Adipocyte (in vitro differentiated cells): Measurements from ENCODE around the gene PURA.
"Not testable (repeated sequence)": the region's sequence is repeated elsewhere in the genome, so short reads cannot be mapped to it uniquely, and the experiment has no call there.

Source experiments
- DNase-seq: peaks from one replicate; pipeline ENCODE4 v3.0.0-alpha.2; 2015; ENCODE audit warnings: low read depth
- H3K27me3 ChIP-seq: replicated peaks from 2 replicates; pipeline ENCODE4 v1.7.0; 2013; ENCODE audit warnings: mild to moderate bottlenecking, low read length, moderate library complexity; ENCODE audit not compliant: control insufficient read depth, insufficient read depth
- H3K36me3 ChIP-seq: 2 replicates; pipeline ENCODE4 v1.7.0; 2013; ENCODE audit warnings: low read length, mild to moderate bottlenecking, moderate library complexity; ENCODE audit not compliant: control insufficient read depth, insufficient read depth, severe bottlenecking
- H3K4me1 ChIP-seq: 2 replicates; pipeline ENCODE4 v1.7.0; 2013; ENCODE audit warnings: mild to moderate bottlenecking, low read length, moderate library complexity; ENCODE audit not compliant: control insufficient read depth, insufficient read depth
- H3K4me3 ChIP-seq: 2 replicates; pipeline ENCODE4 v1.7.0; 2013; ENCODE audit warnings: mild to moderate bottlenecking, low read length, moderate library complexity
- H3K9ac ChIP-seq: 2 replicates; pipeline ENCODE4 v1.7.0; 2013; ENCODE audit warnings: mild to moderate bottlenecking, low read length, moderate library complexity
- H3K9me3 ChIP-seq: 2 replicates; pipeline ENCODE4 v1.7.0; 2013; ENCODE audit warnings: mild to moderate bottlenecking, low read length, moderate library complexity; ENCODE audit not compliant: control insufficient read depth

PURA gene

DNA sequence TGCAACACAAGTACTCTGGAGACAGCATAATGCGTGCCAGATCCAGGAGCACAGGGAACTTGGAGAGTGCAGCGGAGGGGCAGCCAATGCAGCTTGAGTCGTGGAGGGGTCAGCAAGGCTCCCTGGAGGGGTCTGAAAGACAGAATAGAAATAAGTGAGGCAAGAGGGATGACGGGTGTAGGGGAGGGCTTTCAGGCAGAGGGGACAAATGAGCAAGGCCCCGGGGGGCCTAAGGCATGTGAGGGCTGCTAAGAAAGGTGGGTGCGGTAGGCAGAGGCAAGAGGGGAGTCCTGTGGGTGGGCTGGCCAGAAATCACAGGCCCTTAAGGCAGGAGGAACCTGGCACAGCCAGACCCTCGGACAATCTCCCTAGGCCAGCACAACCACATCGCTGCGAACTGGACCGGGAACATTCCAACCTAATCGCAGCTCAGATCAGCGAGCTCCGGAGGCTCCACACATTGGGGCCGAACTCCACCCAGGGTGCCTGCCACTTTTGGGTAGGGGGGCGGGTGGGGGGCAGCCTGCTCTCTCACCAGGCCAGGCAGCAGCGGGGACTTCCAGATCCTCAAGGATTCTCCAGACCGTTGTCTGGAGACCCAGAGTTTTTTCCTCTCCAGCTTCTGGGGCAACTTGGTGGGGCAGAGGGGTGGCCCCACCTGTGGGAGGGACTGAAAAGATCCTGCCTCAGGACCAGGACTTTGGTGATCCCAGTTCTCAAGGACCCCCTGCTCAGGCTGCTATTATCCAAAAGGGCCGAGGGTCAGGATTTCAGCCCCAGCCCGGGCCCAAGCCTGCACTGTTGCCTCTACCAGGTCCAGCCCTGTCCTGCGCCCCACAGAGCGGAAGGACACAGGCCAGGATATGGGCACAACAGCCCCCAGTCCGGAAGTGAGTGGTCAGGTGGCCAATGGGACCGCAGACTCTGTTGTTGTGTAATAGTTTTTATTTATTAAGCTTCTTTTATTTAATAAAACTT, 38.4 kb downstream of the PURA start:
- Histone ChIP-seq H3K4me3 (no peak overlapping the region), H3K27me3 (no peaks in the 10 kb centered on the region), H3K9me3 (no peaks in the 10 kb centered on the region), H3K36me3 (no peaks in the 10 kb centered on the region), H3K9ac (no peak overlapping the region), H3K4me1 (peaks cover 4% of the 10 kb centered on the region)
- no peak for DNase-seq

DNA sequence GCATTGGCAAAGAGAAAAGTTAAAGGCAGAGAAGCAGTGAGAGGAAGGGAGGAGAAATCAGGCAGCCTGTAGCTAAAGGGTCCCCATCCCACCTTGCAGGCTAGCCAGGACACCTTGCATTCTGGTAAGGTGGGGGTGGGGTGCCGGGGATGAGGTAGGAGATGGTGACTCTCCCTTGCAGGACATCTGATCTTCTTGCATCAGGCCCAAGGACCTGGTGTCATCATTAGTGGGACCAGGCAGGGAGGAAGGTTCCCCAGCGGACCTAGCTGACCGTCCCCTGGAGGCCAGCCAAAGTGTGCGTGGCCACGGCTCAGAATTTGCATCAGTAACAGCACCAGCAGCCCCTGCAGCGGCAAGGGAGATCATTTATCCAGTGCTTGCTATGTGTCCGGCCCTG, 39.3 kb downstream of the PURA start:
- no peak overlapping the region for H3K4me3 ChIP-seq
- DNase-seq: no peak
- H3K9me3 ChIP-seq: no peaks in the 10 kb centered on the region
- H3K36me3 ChIP-seq: no peaks in the 10 kb centered on the region
- no peaks in the 10 kb centered on the region for H3K27me3 ChIP-seq
- H3K4me1 ChIP-seq: peaks cover 4% of the 10 kb centered on the region
- no peak overlapping the region for H3K9ac ChIP-seq

DNA sequence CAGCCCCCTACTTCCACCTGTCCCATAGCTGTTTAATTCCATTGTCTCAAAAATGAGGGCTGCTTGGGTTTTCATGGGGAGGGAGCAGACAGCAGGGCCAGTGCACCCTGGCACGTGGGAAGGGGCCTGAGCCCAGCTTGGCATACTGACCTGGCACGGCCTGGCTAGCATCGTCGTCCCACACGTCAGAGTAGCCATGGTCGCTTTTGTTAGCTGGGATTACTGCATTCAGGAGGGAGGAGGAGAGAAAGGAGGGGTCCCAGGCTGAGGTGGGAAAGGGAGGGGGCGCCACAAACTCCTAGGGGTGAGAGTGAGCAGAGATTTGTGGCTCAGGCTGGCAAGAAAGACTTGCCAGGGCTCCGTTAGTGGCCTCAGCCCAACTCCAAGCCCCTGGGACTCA, 40.0 kb downstream of the PURA start:
- no peaks in the 10 kb centered on the region for H3K9me3 ChIP-seq
- no peak overlapping the region for H3K4me3 ChIP-seq
- peaks cover 4% of the 10 kb centered on the region for H3K4me1 ChIP-seq
- H3K9ac ChIP-seq: no peak overlapping the region
- no peaks in the 10 kb centered on the region for H3K27me3 ChIP-seq
- no peaks in the 10 kb centered on the region for H3K36me3 ChIP-seq
- DNase-seq: no peak

DNA sequence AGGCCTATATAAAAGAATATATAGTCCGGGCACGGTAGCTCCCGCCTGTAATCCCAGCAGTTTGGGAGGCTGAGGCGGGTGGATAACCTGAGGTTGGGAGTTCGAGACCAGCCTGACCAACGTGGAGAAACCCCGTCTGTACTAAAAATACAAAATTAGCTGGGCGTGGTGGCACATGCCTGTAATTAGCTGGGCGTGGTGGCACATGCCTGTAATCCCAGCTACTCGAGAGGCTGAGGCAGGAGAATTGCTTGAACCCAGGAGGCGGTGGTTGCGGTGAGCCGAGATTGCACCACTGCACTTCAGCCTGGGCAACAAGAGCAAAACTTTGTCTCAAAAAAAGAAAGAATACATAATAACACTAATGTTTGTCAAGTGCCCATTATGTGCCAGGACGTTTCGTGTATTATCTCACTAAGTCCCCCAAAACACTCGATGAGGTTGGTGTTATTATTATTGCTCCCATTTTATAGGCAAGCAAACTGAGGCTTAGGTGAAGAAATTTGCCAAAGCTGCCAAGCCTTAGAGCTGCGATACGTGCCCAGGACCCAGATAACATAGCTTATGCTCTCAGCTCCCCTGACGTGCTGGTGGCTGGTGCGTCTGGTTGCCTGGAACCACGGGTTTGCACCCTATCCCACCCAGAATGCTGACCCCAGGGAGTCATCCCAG, 40.9 kb downstream of the PURA start:
- not testable (repeated sequence) for H3K9me3 ChIP-seq, H3K36me3 ChIP-seq, DNase-seq, H3K4me3 ChIP-seq, H3K4me1 ChIP-seq, H3K27me3 ChIP-seq, H3K9ac ChIP-seq

DNA sequence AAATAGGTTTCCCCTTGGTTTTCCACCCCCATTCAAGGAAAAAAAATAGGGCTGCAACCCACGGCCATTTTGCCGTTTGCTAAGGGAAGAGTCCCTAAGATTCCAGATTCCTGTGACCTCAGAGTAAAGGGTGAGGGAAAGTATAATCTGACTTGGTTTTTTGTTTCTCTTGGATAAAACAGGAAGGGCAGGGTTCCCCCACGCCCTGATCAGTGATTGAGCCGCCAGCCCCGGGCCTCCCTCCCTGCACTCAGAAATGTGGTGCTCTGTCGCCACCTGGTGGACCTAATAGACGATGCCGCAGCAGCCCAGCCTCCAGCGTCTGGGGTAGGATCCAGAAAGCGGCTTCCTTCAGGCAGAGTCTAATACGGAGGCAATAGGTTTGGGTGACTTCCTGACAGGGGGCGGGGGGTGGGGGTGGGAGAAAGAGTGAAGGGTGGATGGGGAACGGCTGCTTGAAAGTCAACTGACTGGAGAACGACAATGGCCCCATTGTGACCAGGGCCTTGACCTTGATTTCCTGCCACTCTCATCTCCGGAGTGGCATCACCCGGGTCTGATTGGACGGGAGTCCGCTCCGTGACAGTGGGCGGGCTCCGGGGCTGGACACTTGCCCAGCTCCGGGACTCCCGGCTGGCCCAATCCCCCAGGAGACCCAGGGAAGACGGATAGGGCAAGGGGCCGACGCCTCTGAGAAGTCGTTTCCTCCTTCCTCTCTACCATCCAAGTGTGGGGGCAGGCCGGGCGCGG, 43.3 kb downstream of the PURA start:
- Histone ChIP-seq H3K4me3 (peak overlapping the region; percentile 72), H3K36me3 (no peaks in the 10 kb centered on the region), H3K9ac (peak overlapping the region; percentile 77), H3K4me1 (peaks cover 4% of the 10 kb centered on the region), H3K27me3 (no peaks in the 10 kb centered on the region), H3K9me3 (no peaks in the 10 kb centered on the region)
- peak; percentile 95 for DNase-seq

DNA sequence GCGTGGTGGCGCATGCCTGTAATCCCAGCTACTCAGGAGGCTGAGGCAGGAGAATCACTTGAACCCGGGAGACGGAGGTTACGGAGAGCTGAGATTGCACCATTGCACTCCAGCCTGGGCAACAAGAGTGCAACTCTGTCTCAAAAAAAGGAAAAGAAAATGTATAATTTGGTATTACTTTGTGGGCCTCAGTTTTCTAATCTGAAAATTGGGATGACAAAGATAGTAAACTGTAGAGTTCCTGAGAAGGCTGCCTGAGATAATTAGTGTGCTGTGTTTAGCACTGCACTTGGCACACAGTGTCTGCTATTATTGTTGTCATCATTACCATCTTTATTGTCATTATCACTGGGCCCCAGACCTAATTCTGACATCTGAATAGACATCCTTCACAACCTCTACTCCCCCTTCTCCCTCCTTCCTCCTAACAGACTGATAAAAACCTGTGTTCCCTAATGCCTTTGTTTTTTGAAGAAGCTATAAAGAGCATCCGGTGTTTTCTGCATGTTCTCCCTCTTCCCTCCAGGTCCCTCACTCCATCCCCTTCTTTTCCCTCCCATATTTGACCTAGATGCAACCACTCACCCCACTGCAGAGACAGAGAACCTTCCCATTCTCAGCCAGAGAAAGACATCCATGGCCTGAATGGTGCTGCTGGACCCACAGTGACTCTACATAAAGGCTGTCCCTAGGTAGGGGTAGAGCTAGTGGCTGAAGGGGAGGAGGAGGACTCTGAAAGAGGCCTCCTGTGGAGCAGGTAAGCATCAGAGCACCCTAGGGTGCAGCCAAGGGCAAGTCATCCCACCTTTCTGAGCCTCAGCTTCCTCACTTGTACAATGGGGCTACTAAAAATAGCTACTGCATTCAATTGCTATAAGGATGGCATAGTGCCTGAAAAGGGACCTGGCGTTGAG, 45.4 kb downstream of the PURA start:
- H3K27me3 ChIP-seq: no peaks in the 10 kb centered on the region
- no peaks in the 10 kb centered on the region for H3K36me3 ChIP-seq
- no peaks in the 10 kb centered on the region for H3K9me3 ChIP-seq
- H3K4me1 ChIP-seq: peaks cover 4% of the 10 kb centered on the region
- H3K9ac ChIP-seq: no peak overlapping the region
- no peak overlapping the region for H3K4me3 ChIP-seq
- DNase-seq: no peak

DNA sequence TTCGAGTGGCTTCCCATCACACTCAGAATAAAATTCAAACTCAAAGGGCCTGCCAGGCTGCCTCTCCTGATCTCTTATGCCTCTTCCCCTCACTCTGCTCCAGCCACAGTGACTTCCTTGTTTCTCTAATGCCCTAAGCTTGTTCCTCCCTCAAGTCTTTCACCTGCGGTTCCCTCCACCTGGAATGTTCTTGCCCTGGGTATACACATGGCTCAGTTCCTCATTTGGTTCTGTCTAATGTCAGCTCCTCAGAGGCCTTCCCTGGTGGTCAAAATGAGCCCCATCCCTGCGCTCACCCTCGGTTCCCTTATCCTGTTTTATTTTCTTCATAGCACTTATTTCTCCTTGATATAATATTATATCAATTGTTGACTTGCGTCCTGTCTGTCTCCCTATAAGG, 48.4 kb downstream of the PURA start:
- Histone ChIP-seq H3K9ac (no peak overlapping the region), H3K36me3 (no peaks in the 10 kb centered on the region)
- DNase-seq: no peak

DNA sequence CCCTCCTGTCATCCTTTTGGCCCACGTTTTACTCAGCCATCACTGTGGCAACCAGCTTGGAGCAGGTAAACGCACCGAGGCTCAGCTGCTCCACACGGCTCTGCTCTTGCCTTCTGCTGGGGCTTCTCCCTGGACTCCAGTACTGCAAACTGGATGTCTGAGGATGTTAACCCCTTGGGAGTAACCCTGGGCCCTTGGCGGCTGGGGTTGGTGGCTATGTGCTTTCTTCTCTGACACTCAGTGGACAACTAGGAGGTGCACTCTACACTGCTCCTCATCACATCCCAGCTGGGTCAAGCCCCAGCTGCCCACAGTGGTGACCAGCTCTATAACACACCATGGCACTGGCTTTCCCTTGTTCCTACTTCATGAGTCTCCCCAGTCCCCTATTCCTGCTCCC, 48.9 kb downstream of the PURA start:
- DNase-seq: no peak
- Histone ChIP-seq H3K9ac (no peak overlapping the region), H3K4me3 (no peak overlapping the region), H3K36me3 (no peaks in the 10 kb centered on the region), H3K27me3 (no peaks in the 10 kb centered on the region), H3K9me3 (no peaks in the 10 kb centered on the region), H3K4me1 (peaks cover 13% of the 10 kb centered on the region)

More for the DNA sequence above, 48.4 kb downstream of the PURA start:
- Histone ChIP-seq H3K4me3 (no peak overlapping the region), H3K9me3 (no peaks in the 10 kb centered on the region), H3K4me1 (peaks cover 12% of the 10 kb centered on the region), H3K27me3 (no peaks in the 10 kb centered on the region)

DNA sequence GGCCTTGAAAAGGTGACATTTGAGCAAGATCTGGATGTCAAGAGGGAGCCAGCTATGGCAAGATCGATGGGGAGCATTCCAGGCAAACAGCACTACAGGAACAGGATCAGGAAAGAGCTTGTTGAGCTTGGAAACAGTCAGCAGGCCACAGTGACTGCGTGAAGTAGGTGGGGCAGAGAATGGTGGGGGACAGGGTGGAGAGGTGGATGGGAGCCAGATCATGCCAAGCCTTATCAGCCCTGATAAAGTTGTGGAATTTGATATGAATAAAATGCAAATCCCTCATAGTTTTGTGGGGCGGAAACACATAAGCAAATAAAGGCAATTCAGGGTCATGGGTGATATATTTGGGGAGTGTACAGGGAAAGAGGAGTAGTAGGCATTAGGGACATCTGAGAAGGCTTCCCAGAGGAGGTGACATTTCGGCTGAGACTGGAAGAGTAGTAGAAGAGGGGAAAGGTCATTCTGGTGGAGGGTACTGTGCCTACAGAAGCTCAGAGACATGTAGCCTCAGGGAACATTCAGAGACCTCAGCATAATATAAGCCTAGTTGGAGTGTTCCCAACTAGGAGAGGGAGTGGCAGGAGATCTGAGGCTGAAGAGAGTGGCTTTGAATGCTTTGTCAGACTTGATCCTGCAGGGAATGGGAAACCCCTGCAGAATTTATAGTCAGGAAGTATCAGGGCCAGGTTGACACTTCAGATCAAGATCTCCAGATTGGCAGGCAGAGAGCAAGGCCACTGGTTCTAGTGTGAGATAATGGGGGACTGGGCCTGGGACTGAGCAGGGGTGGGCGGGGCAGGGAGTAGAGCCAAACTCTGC, 51.4 kb downstream of the PURA start:
- no peak for DNase-seq
- Histone ChIP-seq H3K4me3 (no peak overlapping the region), H3K4me1 (peaks cover 13% of the 10 kb centered on the region), H3K9me3 (no peaks in the 10 kb centered on the region), H3K27me3 (no peaks in the 10 kb centered on the region), H3K36me3 (no peaks in the 10 kb centered on the region), H3K9ac (no peak overlapping the region)

DNA sequence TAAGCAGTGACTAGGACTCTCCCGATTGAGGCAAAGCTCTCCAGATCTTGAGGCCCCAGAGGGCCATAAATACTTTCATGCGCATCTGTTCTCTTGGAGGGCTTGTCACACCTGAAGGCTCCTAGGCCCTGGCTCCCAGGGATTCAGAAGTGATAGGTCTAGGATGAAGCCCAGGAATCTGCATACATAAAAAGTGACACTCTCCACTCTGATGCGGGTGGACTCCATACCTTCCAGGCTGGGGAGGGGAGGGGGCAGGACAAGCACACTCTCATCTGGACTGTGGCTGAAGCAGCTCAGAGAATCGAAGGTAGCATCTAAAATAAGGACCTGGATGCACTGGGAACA, 52.0 kb downstream of the PURA start:
- DNase-seq: no peak
- Histone ChIP-seq H3K9me3 (no peaks in the 10 kb centered on the region), H3K36me3 (no peaks in the 10 kb centered on the region), H3K9ac (no peak overlapping the region), H3K4me3 (no peak overlapping the region), H3K4me1 (peaks cover 13% of the 10 kb centered on the region), H3K27me3 (no peaks in the 10 kb centered on the region)
